Prostate gland (tissue), 2 donors: ENCODE measurements around the gene PCDHGA6.

ENCODE experiments used
- CTCF ChIP-seq, 4 experiments: fragments of 200-600 bp in 2 of 4; fragments of 450-650 bp in 2 of 4; sonication (generic) in 2 of 4; IDR thresholded peaks; 1 replicate in 3 of 4; 2 replicates in 1 of 4; pipeline ENCODE4 v1.5.1; 2016 to 2019; ENCODE audit warnings: antibody characterized with exemption in 4 of 4, mild to moderate bottlenecking in 2 of 4, moderate library complexity in 2 of 4
- POLR2A ChIP-seq: fragments of 450-650 bp; IDR thresholded peaks from one replicate; pipeline ENCODE4 v1.6.1; 2016; ENCODE audit warnings: antibody characterized with exemption, mild to moderate bottlenecking
- POLR2AphosphoS5 ChIP-seq: sonication (generic); formaldehyde crosslinking; IDR thresholded peaks from one replicate; pipeline ENCODE4 v1.6.1; 2017; ENCODE audit warnings: antibody characterized with exemption

- TF ChIP-seq CTCF (IDR thresholded peaks at IDR 0.05) (no peak), POLR2A (no peak), POLR2AphosphoS5 (no peak)
Observed at GRCh38 chr5:141366016-141366896, 7.4 kb upstream of the PCDHGA6 start.
